DND-41 (cell line): ENCODE results near the gene CTSG.

Experiments
- CTCF ChIP-seq: IDR thresholded peaks from 2 replicates; pipeline ENCODE4 v1.5.1; 2012; ENCODE audit warnings: borderline replicate concordance, low read length, moderate library complexity, mild to moderate bottlenecking; ENCODE audit not compliant: poor library complexity, severe bottlenecking; ENCODE audit errors: extremely low read depth
- EZH2 ChIP-seq: IDR thresholded peaks from 3 replicates; pipeline ENCODE4 v1.6.1; 2012; ENCODE audit warnings: borderline replicate concordance, low read depth, mild to moderate bottlenecking, moderate library complexity, low read length, inconsistent platforms; ENCODE audit not compliant: severe bottlenecking

GRCh38 chr14:24542346-24542936 is 33.6 kb downstream of the CTSG start:
- no peak for TF ChIP-seq CTCF
- TF ChIP-seq EZH2, result no peak
